ENCODE data around the gene EGF.

EGF gene

GRCh38 chr4:109879636-109880314, 32.9 kb upstream of the EGF start:
- POLR2A ChIA-PET = no interaction called here
- TF ChIP-seq ZNF311 (tag by site-specific recombination; IDR thresholded peaks at IDR 0.05; ENCODE audit: borderline replicate concordance) = no peak
- TF ChIP-seq, protein P1, sequence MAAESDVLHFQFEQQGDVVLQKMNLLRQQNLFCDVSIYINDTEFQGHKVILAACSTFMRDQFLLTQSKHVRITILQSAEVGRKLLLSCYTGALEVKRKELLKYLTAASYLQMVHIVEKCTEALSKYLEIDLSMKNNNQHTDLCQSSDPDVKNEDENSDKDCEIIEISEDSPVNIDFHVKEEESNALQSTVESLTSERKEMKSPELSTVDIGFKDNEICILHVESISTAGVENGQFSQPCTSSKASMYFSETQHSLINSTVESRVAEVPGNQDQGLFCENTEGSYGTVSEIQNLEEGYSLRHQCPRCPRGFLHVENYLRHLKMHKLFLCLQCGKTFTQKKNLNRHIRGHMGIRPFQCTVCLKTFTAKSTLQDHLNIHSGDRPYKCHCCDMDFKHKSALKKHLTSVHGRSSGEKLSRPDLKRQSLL (tag by site-specific recombination; IDR thresholded peaks at IDR 0.05) = no peak
- TF ChIP-seq ZBTB1 (tag by site-specific recombination; IDR thresholded peaks at IDR 0.05) = no peak
- TF ChIP-seq ZNF146 (tag by site-specific recombination; IDR thresholded peaks at IDR 0.05) = no peak
- TF ChIP-seq GFI1B (tag by site-specific recombination; IDR thresholded peaks at IDR 0.05) = no peak
- no peak for TF ChIP-seq ZEB2 (tag by site-specific recombination; IDR thresholded peaks at IDR 0.05)
- no peak for TF ChIP-seq ZNF843 (tag by site-specific recombination; IDR thresholded peaks at IDR 0.05)
- TF ChIP-seq ZFP69B (tag by site-specific recombination; IDR thresholded peaks at IDR 0.05) = no peak
- no peak for TF ChIP-seq ZBTB49 (tag by site-specific recombination; IDR thresholded peaks at IDR 0.05; ENCODE audit: low read depth)
- TF ChIP-seq HOXD13 (CRISPR knock-in tag; IDR thresholded peaks at IDR 0.05; ENCODE audit: borderline replicate concordance) = no peak
- no peak for TF ChIP-seq KLF1 (tag by site-specific recombination; IDR thresholded peaks at IDR 0.05)
- TF ChIP-seq, protein P2, sequence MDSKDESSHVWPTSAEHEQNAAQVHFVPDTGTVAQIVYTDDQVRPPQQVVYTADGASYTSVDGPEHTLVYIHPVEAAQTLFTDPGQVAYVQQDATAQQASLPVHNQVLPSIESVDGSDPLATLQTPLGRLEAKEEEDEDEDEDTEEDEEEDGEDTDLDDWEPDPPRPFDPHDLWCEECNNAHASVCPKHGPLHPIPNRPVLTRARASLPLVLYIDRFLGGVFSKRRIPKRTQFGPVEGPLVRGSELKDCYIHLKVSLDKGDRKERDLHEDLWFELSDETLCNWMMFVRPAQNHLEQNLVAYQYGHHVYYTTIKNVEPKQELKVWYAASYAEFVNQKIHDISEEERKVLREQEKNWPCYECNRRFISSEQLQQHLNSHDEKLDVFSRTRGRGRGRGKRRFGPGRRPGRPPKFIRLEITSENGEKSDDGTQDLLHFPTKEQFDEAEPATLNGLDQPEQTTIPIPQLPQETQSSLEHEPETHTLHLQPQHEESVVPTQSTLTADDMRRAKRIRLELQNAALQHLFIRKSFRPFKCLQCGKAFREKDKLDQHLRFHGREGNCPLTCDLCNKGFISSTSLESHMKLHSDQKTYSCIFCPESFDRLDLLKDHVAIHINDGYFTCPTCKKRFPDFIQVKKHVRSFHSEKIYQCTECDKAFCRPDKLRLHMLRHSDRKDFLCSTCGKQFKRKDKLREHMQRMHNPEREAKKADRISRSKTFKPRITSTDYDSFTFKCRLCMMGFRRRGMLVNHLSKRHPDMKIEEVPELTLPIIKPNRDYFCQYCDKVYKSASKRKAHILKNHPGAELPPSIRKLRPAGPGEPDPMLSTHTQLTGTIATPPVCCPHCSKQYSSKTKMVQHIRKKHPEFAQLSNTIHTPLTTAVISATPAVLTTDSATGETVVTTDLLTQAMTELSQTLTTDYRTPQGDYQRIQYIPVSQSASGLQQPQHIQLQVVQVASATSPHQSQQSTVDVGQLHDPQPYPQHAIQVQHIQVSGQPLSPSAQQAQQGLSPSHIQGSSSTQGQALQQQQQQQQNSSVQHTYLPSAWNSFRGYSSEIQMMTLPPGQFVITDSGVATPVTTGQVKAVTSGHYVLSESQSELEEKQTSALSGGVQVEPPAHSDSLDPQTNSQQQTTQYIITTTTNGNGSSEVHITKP (tag by site-specific recombination; IDR thresholded peaks at IDR 0.05) = no peak
- TF ChIP-seq ZNF138 (tag by site-specific recombination; IDR thresholded peaks at IDR 0.05; ENCODE audit: borderline replicate concordance) = no peak
- TF ChIP-seq ZNF324 (tag by site-specific recombination; IDR thresholded peaks at IDR 0.05) = no peak
- TF ChIP-seq ZNF501 (tag by site-specific recombination; IDR thresholded peaks at IDR 0.05) = no peak
- TF ChIP-seq ZNF76 (tag by site-specific recombination; IDR thresholded peaks at IDR 0.05; ENCODE audit: borderline replicate concordance, low read depth) = no peak
- no peak for TF ChIP-seq ZNF473 (tag by site-specific recombination; IDR thresholded peaks at IDR 0.05)
- no peak for TF ChIP-seq ZNF624 (tag by site-specific recombination; IDR thresholded peaks at IDR 0.05)
- TF ChIP-seq ZNF26 (tag by site-specific recombination; IDR thresholded peaks at IDR 0.05) = no peak
- no peak overlapping the region for H3K4me3 ChIP-seq (ENCODE audit: low read depth, low read length)
- H3K9me3 ChIP-seq (ENCODE audit: control insufficient read depth, insufficient read depth, low read depth, low read length) = no peaks in the 10 kb centered on the region
- H3K36me3 ChIP-seq (ENCODE audit: control insufficient read depth in 2 of 2, insufficient read depth in 1 of 2, low read length in 2 of 2) = no peaks in the 10 kb centered on the region
- CTCF ChIA-PET = no interaction called here
- no peak overlapping the region for H3K27ac ChIP-seq (ENCODE audit: extremely low read depth, low read depth, low read length)
- H3K4me1 ChIP-seq (ENCODE audit: control insufficient read depth, insufficient read depth, low read length) = no peaks in the 10 kb centered on the region
